GM18907 (cell line): Measurements from ENCODE around the gene MMS19.

ENCODE experiments used
- ATAC-seq: cut with Tn5 transposase; IDR thresholded peaks from one replicate; pipeline ENCODE4 v1.9.1; 2021; ENCODE audit warnings: mild to moderate bottlenecking, moderate library complexity; ENCODE audit not compliant: unreplicated experiment

Gene MMS19

DNA sequence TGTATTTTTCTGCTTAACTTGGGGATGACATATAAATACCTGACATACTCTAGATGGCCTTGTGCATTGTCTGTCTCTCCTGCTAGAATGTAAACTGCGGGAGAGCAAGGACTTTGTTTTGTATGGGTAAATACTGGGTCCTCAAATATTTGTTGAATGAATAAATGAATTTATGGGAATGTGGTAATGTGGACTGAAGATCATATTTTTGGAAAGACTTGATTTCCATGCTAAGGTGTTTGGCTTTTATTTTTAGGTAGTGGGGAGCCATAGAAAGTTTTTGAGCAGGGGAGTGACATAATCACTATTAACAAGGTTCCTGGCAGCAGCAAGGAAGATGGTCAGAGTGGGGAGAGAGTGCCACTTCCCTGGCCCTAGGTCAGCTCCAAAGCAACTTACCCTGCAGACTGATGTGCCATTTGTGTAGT is 27.5 kb upstream of the MMS19 start:
- ATAC-seq, result no peak

DNA sequence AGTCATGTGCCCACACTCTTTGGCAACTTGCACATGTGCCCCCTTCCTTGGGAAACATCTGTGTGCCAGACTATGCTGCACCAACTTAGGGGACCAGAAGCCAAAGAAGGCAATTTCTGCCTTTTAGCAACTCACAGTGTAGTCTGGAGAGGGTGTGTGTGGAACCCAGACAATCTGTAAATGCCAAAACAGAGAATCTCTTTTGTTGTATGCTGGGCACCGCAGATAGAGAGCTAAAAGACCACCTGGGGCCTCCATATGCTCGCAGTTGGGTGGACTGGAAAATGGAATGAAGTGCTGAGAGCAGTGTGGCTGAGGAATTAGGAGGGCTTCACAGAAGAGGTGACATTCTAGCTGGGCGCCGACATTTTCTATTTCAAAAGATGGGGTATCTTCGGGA is 26.9 kb upstream of the MMS19 start:
- no peak for ATAC-seq

GRCh38 chr10:97522937-97523336 is 24.7 kb upstream of the MMS19 start:
- no peak for ATAC-seq

DNA sequence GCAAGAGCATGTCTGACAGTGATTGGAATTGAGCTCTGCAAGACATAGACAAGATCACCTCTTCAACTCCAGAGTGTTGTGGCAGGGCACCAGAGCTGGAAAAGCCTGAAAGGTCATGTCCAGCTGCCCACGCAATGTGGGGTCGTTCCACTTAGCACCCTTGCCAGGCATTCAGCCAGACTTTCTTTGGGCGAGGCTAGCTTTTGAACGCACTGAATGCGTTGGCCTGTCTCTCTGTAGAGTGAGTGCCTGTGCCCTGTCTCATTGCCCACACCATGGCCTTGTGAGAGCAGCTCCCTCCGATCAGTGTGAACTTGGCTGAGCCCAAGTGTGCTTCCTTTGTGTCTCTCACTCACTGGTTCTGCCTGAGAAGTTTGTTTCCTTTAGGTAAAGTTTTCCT is 23.8 kb upstream of the MMS19 start:
- ATAC-seq, result no peak

GRCh38 chr10:97520978-97521761 is 22.9 kb upstream of the MMS19 start:
- no peak for ATAC-seq

DNA sequence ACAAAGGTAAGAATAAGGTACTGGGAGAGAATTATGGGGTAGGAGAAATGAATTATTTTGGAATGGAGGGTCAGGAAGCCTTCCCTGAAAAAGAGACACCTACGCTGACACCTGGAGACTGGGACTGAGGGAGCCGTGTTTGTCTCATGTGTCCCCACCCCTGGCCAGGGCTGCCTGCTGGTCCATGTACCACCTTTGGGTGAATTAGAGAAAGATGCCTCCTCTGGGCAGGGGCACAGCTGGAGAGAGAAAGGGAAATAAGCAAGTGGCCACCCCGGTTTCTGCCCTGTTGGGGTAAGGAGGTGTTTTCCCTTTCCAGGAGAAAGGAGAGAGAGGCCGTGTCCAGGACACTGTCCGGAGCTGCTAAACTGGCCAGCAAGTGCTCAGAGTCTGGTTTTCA is 22.3 kb upstream of the MMS19 start:
- no peak for ATAC-seq

DNA sequence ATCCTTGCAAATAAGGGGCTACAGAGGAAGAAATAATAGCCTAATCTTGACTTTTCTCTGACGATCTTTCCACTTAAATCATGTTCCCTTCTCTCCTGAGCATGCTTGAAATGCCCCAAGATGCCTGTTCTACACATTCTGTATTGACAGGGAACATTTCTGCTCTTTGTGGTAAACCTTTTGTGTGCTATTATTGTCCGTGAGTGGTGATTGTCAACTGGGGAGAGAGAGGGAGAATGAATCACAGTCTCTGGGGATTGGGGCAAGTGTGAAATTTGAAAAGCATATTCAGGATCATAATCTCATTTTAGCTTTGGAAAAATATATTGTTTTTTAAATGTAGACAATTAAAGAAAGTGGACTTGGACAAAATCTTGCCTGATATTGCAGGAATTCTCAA is 21.1 kb upstream of the MMS19 start:
- no peak for ATAC-seq

DNA sequence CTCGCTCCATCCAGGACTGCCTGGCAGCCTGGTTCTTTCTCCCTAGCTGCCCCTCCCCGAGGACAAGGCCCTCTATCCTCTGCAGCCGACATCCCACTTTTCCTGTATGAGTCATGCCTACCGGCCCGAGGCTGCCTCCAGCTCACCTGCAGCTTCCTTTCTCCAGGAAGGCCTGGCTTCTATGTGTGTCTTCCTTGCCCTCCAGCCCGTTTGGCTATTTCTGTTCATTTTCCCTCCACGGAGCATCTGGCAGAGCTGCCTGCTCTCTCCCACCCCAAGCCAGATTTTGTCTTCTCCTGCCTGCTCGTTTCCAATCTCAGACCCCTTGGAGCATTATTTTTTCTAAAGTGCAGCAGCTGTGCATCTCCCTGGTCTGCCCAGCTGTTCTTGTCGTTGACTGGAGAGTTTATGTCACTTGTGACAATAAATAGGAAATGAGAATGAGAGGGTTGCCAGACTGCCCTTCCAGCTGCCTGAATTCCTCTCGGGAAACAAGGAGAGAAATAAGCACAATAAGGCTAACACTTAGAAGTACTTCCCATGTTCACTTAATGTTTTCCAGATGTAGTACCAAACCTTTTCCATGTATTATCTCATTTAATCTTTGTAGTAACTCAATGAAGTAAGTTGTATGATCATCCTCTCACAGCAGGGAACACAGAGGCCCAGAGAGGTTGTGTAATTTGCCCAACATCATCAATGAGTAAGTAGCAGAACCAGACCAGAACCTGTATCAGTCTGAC is 20.2 kb upstream of the MMS19 start:
- no peak for ATAC-seq

- ATAC-seq, result no peak
Observed at GRCh38 chr10:97517778-97518300, 19.6 kb upstream of the MMS19 start.

DNA sequence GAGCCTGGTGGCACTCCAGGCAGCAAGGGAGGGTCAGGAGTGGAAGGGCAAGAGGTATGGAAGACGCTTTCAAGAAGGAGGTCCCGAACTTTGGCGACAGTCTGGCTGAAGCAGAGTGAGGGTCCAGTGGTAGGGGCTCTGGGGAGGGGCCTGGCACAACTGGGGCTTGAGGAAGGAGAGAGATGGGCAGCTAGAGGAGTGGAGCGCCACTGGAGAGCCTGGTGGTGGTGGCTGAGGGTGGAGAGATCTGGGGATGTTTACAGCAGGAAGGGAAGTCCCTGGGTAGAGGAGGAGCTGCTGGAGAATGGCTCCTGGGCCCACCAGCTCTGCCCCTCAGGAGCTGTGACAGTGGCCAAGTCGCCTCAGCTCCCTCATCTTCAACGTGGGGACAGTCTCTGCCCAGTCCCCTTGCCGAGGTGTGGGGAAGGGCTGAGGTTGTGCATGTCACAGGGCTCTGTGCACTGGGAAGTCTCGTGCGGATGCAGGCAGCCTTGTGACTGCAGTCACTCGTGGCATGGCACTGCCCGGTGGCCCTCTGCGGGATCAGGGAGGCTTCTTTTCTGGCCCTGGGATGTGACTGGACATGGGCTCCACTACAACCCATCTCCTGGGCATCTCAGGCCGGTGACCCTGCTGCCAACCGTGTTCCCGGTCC is 19.0 kb upstream of the MMS19 start:
- ATAC-seq, result no peak

GRCh38 chr10:97515271-97515978 is 17.2 kb upstream of the MMS19 start:
- ATAC-seq, result no peak

DNA sequence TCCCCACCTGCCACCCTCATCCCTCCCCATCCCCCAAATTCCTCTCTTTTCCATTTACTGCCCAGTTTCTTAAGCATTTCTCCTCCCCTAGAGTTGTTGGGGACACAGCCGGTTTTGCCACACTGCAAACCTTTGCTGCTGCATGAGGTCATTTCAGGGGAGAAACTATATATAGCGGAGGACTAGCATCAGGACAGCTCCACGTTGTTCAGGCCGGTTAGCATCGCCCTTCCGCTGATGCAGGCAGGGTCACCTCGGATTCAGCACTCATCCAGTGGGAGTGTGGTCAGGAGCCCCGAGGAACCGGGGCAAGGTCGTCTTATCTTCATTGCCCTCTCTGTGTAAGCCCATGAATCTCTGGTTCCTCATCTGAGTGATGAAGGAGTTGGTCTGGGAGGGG is 16.1 kb upstream of the MMS19 start:
- ATAC-seq, result no peak

- no peak for ATAC-seq
Observed at GRCh38 chr10:97512993-97513392, 14.8 kb upstream of the MMS19 start.

DNA sequence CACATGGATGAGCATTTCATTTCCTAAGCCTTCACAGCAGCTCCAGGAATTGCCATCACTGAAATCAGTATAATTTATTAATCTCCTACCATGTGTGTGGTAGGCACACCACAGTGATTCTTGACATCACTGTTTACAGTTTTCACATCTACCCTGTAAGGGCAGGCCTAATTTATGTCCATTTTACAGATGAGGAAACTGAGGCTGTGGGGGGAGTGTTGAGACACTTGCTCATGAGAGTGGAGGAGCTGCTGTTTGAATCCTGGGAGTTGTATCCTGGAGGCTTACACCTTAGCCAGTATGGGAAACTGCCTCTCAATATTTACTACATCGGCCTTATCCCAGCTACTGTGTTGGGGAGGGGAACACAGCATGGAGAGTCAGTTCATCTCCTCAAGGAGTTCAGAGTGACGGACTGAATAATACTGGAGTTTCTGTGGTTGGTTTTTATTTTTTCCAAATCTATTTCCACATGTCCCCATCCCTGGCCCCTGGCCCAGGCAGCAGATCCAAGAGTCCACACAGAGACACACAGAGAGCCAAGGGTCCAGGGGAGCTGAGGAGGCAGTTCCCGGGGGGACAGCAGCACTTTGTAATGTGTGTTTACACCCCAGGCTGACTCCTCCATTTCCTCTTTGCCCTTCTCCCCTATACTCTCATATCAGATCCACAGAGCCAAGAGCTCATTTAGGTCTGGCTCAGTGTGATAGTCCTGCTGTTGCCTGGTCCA is 13.7 kb upstream of the MMS19 start:
- no peak for ATAC-seq

DNA sequence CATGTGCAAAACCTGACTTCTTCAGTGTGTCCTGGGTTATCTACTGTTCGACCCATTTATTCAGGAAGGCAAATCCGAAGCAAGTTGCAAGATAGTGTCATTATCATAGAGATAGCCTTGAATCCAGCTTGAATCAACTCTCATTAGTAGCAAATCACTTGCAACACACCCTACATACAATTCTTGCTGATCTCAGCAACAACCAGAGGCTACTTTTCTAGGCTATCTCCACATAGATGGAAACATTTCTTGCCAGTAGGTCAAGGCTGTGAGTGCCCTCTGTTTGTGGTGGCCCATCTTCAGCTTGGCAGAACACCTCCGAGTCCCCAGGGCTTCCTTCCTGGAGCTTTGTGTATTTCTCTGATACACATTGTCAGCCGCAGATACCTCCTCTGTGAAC is 12.5 kb upstream of the MMS19 start:
- no peak for ATAC-seq

- ATAC-seq, result no peak
Observed at GRCh38 chr10:97509120-97509680, 11.0 kb upstream of the MMS19 start.

DNA sequence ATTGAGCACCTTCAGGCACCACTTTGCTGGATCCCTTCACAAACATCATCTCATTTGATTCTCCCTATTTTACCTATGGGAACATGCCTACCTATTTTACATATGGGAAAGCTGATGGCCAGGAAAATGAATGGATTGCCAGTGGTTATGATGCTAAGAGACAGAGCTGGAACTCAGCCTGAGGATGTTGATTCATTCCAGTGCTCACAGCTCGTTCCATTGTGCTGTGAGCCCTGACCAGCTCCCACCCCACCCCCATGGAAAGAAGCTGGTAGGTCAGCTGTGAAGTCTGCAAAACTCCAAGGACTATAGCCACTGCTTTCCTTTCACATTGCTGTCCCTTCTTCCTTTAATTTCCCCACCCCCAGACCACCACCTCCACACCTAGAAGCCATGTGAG is 10.1 kb upstream of the MMS19 start:
- no peak for ATAC-seq

DNA sequence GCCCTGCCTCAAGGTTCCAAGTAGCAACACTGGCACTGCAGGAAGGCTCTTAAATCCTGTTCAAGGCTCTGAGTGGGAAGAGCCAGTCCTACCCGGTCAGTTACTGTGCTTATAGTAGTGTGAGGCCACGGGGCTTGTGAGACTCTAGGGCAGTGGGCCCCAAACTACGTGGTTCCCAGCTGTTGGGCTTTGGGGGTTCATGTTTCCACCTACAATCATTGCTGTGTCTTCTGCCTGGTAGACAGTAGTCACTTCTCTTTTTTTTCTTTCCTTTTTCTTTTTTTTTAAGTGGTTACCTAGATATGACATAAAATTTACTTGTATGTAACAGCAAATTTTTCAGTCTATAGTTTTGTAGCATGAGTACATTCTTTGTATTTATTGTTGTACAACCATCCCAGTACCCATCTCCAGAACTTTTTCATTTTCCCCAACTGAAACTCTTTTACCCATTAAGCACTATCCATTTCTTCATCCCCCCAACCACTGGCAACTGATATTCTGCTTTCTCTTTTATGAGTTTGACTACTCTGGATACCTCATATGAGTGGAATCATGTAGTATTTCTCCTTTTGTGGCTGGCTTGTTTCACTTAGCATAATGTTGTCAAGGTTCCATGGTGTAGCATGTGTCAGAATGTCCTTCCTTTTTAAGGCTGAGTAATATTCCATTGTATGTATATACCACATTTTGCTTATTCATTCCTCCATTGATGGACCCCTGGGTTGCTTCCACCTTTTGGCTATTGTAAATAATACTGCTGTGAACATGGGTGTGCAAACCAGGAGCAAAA is 8.2 kb upstream of the MMS19 start:
- ATAC-seq, result no peak

- no peak for ATAC-seq
Observed at GRCh38 chr10:97505152-97505551, 6.9 kb upstream of the MMS19 start.
